ENCODE data around the gene EFCC1.
"Not testable (repeated sequence)": the region's sequence is repeated elsewhere in the genome, so short reads cannot be mapped to it uniquely, and the experiment has no call there.

EFCC1 gene

DNA sequence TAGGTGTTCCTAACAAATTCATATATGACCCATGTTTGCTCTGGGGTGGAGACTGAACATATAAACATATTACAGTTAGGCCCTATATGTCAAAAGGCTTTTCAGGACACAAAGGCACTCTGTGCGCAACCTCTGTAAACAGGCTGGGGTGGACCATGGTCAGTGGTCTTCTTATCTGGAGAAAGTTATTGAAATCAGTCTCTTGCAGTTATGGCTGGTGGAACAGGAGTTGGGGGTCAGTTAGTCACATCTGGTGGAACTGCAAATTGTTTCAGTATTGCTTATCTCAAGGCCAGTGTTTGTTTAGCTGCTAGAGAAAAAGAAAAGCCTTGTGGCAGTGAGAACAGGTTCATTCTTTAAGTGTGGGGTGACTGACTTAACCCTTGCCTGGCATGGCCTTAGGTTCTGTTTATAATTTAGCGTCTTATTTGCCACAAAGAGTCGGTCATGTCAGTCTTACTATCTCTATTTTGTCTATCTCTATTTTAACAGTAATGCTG is 53.6 kb downstream of the EFCC1 start:
- DNase-seq (ENCODE audit: low read depth in 2 of 2), result no peak

DNA sequence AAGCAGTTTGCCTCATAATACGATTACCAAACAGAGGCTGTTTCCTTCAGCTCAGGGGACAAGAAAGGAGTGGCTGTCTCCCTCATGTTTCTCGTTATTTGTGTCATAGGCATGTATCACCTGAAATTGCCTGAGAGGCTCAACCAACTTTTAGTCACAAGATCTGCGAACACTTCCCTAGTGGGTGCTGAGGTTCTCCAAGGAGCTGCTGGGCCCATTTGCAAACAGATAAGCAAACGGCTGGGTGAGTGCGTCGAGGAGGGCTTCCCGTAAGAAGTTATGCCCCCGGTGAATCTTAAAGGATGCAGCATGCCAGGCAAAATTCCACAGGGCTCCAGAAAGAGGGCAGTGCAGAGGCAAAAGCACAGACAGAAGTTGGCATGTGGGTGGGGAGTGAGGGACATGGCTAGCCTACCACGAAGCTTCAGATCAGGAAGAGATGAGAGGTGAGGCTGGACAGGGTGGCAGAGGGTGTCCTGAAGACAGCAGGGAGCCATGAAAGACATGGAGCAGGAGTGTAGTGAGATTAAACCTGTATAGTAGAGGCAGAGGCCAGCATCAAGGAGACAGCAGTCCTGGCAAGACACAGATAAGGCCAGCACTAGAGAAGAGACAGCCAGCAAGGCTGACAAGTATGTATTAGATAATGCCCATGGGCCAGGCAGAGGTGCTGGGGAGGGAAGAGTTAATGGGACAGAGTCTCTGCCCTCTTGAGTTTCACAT is 55.5 kb downstream of the EFCC1 start:
- no peak for DNase-seq (ENCODE audit: low read depth in 2 of 2)

DNA sequence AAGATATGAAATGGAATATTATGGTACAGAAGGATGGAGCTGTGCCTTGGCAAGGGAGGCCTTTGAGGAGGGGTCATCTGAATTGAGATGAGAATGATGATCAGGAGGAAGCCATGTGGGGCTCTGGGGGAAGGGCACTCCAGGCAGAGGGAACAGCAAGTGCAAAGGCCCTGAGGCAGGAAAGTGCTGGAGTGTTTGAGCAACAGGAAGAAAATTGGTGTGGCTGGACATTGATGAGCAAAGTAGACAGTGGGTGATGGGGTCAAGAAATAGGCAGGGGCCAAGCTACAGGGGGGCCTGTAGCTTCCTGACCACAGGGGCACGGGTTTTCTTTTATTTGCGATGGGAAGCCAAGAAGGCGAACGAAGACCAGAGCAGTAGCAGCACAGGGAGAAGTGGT is 56.1 kb downstream of the EFCC1 start:
- no peak for DNase-seq (ENCODE audit: low read depth in 2 of 2)

GRCh38 chr3:129058441-129059200 is 57.5 kb downstream of the EFCC1 start:
- no peak for DNase-seq (ENCODE audit: low read depth in 2 of 2)

- no peak for DNase-seq (ENCODE audit: low read depth in 2 of 2)
Measured at GRCh38 chr3:129059311-129059958, 58.3 kb downstream of the EFCC1 start.

DNA sequence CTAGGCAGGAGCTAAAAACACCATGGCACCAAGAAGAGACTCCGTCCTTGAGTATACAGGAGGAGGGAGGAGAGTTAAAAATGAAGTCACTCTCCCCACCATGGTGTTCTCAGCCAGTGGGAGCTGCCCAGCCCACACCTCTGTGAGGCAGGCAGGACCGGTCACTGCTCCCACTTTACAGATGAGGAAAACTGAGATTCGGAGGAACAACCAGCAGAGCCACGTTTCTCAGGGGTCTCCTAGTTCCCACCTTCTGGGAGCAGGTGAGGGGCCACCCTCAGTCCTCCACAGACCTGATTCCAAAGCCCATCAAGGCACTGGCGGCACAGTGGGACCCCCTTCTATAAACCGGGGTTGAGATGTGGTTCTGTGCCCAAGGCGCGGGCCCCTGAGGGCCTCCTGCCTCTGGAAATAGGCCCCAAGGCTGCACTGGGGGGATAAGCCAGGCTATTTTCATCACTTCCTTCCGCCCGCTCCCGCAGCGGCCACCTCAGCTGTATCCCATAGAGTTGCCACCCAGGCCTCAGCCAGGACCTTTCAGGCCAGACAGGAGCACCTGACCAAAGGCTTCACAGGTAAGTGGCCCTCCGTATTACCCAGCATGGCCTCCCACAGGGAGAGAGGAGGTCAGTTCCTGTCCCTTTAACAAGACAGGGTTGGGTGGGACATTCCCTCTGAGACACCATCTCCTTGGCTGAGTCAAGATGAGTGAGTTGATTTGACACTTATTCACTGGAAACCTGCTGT is 59.3 kb downstream of the EFCC1 start, which contains the start of gene GP9:
Gene GP9, plus strand, starts transcription at position 504 of the 747 bp plus-strand sequence. CDS start 961 bp downstream, outside the sequence.
- no peak for DNase-seq (ENCODE audit: low read depth in 2 of 2)

DNA sequence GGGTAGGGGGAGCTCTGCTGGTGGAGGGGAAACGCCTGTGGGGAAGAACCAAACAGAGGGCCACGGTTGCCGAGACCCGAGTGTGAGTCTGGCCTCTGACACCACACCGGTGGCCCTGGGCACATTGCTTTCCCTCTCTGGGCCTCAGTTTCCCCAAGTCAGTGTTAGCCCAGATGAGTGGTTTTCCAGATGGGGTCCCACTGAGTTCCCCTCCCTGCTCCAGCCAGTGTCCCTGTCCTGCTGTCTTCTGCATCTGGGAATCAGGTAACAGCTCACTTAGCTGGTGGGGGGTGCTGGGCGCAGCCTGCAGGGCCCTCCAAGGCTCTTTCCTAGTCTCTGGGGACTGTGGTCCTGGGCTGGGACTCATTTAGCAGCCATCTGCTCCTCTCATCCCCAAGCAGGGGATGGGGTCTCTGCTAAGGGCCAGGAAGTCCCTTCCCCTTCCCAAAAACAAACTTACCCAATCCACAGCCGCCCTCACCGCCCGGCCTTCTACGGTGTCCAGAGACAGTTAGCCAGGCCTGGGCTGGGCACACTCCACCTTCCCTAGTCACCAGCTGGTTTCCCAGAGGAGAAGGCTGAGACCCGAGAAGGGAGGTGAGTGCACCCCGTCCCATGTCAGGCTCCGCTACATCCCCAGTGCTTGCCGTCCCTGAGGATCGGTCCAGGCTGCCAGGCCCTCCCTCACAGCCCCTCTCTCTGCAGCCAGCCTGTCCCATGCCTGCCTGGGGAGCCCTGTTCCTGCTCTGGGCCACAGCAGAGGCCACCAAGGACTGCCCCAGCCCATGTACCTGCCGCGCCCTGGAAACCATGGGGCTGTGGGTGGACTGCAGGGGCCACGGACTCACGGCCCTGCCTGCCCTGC is 60.2 kb downstream of the EFCC1 start:
- no peak for DNase-seq (ENCODE audit: low read depth in 2 of 2)

DNA sequence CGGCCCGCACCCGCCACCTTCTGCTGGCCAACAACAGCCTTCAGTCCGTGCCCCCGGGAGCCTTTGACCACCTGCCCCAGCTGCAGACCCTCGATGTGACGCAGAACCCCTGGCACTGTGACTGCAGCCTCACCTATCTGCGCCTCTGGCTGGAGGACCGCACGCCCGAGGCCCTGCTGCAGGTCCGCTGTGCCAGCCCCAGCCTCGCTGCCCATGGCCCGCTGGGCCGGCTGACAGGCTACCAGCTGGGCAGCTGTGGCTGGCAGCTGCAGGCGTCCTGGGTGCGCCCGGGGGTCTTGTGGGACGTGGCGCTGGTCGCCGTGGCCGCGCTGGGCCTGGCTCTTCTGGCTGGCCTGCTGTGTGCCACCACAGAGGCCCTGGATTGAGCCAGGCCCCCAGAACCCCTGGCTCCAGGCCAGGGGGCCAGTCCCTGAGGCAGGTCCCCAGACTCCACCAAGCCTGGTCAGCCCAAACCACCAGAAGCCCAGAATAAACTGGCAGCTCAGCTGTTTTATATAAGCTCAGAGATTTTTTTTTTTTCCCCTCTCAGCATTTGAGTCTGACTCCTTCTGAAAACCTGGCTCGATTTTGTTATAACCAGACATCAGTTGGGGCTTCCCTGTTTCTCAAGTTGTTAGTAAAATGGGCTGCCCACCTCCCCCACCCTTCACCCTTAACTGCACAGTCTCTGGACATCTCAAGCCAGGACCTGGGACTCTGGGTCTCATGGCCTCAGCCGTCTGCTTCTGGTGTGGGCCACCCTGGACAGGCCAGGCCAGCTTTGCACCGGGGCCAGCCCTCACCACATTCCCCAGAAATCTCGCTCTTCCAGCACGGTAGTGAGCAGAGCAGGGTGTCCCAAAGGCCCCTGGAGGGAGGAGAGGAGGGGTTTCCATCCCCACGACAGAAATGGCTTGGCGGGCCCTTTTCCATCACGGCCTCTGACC is 61.1 kb downstream of the EFCC1 start:
- no peak for DNase-seq (ENCODE audit: low read depth in 2 of 2)

DNA sequence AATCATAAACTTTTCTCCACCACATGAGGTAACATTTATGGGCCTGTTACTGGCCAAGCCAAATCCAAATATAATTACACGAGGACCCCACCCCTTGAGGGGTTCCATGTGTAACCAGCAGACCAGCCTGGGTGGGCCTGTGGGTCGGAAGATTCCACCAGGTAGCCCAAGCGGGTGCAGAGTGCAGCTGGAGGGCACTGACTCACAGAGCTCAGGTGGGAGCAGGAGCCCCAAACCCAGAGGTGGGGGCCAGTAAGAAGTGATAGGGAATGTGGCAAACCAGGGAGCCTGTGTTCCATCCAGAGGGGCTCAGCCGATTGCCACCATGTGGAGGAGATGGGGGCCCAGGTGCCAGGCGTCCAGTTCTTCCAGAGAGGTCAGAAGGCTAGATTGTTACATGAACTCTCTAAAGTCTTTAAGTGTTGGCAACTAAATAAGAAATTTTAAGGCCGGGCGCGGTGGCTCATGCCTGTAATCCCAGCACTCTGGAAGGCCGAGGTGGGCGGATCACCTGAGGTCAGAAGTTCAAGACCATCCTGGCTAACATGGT is 62.1 kb downstream of the EFCC1 start:
- DNase-seq (ENCODE audit: low read depth in 2 of 2), result no peak

- DNase-seq (ENCODE audit: low read depth in 2 of 2), result no peak
Measured at GRCh38 chr3:129063841-129064482, 62.9 kb downstream of the EFCC1 start.

DNA sequence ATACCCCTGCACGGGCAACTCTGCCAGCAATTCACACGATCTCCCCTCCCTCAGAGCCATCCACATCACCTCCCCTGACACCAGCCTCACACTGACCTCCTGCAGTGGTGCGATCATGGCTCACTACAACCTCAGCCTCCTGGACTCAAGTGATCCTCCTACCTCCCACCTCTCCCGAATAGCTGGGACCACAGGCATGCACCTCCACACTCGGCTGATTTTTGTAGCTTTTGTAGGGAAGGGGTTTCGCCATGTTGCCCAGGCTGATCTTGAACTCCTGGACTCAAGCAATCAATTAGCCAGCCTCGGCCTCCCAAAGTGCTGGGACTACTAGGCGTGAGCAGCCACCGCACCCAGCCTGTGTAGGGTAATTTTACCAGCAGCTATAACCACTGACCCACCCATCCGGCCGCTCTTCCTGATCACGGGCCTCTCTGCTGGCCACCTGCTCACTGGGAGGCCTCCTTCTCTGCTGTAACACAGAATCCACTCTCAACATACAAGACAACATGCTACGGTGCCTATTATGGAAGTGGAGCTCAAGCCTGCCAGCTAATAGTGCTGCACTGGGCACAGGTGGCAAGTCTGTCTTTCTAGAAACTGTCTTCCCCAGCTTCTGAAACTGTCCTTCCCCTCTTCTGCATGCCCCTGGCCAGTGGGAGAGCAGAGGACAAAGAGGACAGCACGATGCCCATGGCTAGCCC is 64.1 kb downstream of the EFCC1 start:
- no peak for DNase-seq (ENCODE audit: low read depth in 2 of 2)

GRCh38 chr3:129065720-129066073 is 64.6 kb downstream of the EFCC1 start:
- DNase-seq (ENCODE audit: low read depth in 2 of 2), result no peak

DNA sequence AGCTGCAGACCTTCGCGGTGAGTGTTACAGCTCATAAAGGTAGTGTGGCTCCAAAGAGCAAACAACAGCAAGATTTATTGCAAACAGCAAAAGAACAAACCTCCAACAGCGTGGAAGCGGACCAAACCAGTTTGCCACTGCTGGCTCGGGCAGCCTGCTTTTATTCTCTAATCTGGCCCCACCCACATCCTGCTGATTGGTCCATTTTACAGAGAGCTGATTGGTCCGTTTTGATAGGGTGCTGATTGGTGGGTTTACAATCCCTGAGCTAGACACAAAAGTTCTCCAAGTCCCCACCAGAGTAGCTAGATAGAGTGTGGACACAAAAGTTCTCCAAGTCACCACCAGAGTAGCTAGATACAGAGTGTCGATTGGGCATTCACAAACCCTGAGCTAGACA is 66.6 kb downstream of the EFCC1 start:
- DNase-seq (ENCODE audit: low read depth in 2 of 2), result not testable (repeated sequence)

DNA sequence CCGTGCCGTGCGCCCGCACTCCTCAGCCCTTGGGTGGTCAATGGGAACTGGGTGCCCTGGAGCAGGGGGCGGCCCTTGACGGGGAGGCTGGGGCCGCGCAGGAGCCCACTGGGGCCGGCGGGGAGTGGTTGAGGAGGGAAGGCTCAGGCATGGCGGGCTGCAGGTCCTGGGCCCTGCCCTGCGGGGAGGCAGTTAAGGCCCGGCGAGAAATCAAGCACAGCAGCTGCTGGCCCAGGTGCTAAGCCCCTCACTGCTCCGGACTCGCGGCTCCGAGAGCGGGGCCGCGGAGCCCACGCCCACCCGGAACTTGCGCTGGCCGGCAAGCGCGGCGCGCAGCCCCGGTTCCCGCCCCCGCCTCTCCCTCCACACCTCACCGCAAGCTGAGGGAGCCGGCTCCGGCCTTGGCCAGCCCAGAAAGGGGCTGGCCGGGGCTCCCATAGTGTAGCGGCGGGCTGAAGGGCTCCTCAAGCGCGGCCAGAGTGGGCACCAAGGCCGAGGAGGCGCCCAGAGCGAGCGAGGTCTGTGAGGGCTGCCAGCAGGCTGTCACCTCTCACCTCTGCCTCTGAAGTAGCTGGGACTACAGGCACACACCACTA is 67.3 kb downstream of the EFCC1 start:
- DNase-seq (ENCODE audit: low read depth in 2 of 2), result no peak

GRCh38 chr3:129069313-129070085 is 68.4 kb downstream of the EFCC1 start:
- not testable (repeated sequence) for DNase-seq (ENCODE audit: low read depth in 2 of 2)

- DNase-seq (ENCODE audit: low read depth in 2 of 2), result no peak
Measured at GRCh38 chr3:129070086-129070885, 69.2 kb downstream of the EFCC1 start.

Measured in stimulated activated CD4-positive, alpha-beta T cell treated with anti-CD3 and anti-CD28 coated beads, Interleukin-1b, Interleukin-23, amount 100 ng/mL, for 1 hour (primary cell).